HK-2 (cell line): ENCODE results near the gene FAM50A.
A peak's percentile ranks its signal among the peaks of the same experiment; 100 is the strongest.

ENCODE experiments used
- DNase-seq: peaks from one replicate; pipeline ENCODE4 v3.0.0-alpha.2; 2018; ENCODE audit not compliant: unreplicated experiment

FAM50A gene

GRCh38 chrX:154437971-154438893 lies 5.7 kb upstream of the FAM50A start:
- DNase-seq, result no peak

- DNase-seq, result no peak
Observed at GRCh38 chrX:154439841-154440240, 4.1 kb upstream of the FAM50A start.

GRCh38 chrX:154440623-154441357 lies 3.2 kb upstream of the FAM50A start:
- no peak for DNase-seq

- DNase-seq, result no peak
Observed at GRCh38 chrX:154441564-154441963, 2.4 kb upstream of the FAM50A start.

DNA sequence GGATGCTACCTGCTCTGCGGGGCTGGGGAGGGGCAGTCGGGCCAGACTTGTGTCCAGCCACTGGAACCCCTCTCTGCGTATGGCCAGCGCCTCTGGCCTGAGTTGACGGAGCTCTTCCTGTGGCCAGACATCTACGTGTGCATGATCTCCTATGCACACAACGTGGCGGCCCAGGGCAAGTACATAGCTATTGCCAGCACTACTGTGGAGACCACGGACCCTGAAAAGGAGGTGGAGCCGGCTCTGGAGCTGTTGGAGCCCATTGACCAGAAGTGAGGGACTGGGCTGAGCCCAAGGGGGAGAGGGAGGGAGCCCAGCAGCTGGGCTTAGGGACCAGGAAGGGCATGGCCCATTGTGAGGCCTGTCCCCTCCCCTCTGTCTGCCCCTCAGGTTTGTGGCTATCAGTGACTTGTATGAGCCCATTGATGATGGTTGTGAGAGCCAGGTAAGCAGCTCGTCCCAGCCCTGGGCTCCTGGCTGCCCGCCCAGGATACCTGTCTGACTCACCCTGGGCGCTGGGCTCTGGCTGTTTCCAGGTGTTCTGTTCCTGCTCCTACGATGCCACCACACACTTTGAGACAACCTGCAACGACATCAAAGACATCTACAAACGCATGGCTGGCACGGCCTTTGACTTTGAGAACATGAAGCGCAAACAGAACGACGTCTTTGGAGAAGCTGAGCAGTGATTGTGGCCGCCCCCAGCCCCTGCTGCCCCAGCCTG lies 1.8 kb upstream of the FAM50A start:
- DNase-seq, result no peak

DNA sequence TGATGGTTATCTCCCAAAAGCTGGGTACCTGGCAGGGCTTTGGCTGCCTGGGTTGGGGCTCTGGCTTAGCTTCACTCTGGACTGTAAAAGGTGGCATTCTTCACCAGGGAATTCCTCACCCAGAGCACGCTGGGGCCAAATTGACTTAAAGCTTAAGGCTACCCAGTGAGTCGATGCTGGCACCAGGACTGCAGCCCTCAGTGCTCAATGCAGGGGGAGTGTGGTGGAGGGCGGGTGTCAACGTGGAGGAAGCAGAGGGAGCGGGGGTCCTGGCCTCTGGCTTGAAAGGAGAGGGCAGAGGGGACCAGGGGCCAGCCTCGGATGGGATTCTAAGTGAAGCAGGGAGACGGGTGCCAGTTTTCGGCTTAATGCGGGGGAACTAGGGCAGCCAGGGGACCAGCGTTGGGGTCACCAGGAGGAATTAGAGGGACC lies 446 bp upstream of the FAM50A start:
- no peak for DNase-seq

DNA sequence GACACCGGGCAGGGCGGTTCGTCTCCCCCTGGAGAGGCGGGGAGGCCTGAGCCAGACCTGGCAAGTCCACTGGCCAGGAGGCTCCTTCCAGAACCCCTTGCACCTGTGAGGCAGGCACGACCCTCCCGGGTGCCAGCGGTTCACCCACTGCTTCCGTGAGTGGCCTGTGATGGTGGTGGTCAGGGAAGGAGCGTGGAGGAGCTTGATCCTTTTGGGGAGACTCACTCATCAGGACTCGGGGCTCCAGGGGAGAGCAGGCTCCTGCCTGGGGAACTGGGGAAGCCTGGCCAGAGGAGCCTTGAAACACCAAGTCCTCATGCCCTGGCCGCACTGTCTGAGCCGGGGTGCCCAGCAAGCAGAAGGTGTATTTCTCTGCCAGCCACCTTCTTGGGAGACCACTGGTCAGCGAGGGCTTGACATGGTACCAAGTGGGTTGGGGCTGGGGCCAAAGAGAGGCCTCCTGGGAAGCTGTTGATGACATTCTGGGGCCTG lies 860 bp downstream of the FAM50A start:
- DNase-seq, result no peak

DNA sequence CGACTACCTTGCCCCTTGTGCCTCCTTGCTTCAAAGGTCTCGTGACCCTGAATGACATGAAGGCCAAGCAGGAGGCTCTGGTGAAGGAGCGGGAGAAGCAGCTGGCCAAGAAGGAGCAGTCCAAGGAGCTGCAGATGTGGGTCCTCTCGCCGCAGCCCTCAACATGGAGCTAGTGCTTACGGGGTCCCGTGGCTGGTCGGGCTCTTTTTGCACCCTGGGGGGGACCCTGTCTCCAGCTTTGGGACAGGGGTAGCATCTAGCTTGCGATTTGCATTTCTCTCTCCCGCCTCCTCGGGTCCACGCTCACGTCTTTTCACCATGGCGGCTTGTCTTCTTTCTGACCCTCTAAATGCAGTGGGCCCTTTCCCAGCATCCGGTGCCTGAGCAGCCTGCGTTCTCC lies 1.8 kb downstream of the FAM50A start:
- DNase-seq, result no peak

- no peak for DNase-seq
Observed at GRCh38 chrX:154446430-154446829, 2.5 kb downstream of the FAM50A start.

- DNase-seq, result no peak
Observed at GRCh38 chrX:154448484-154448883, 4.5 kb downstream of the FAM50A start.

DNA sequence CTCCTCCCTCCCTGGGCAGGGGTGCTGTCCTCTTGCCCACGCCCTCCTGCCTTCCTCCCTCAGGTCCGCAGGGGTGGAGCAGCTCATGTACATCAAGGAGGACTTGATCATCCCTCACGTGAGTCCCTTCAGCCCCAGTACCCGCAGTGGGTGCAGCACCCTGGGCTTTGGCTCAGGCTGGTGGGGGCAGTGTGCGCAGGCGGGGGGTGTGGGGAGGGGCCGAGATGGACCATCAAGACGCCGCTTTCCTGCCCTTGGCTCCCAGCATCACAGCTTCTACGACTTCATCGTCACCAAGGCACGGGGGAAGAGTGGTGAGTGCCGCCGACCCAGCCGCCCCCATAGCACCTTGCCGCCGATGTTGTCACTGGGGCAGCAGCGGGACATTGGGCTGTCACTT lies 5.7 kb downstream of the FAM50A start:
- no peak for DNase-seq

DNA sequence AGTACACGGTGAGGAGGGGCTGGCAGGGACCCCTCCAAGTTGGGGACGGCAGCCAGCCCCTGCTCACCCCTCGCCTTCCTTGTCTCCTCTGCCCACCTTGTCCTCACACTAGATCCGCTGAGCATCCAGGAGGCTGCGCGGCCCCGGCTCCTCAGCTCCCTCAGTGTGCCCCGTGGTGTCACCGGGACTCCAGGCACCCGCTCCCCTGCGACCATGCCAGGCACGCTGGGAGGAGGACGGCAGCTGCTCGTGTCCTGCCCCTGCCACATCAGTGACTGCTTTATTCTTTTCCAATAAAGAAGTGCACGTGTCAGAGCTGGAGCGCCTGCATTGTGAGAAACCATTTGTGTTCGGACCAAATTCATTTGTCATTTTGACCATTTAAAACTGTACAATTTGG lies 6.4 kb downstream of the FAM50A start:
- no peak for DNase-seq

DNA sequence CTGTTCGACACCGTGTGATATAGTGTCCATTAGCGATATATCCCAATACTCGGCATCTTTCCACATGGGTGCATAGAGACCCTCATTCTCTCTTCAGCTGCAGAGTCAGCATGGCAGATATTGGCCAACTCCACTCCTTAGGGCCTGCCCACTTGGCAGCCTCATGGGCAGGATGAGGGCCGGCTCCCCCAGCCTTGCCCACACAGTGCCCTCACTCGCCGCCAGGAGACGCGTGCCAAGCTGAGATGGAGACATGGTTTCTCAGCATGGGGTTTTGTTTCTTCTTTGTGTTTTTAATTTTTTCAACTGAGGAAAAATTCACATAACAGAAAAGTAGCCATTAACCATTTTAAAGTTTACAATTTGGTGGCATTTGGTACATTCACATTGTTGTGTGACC lies 8.9 kb downstream of the FAM50A start:
- DNase-seq, result no peak

- DNase-seq, result peak; percentile 44
Observed at GRCh38 chrX:154457491-154458115, 13.7 kb downstream of the FAM50A start.

DNA sequence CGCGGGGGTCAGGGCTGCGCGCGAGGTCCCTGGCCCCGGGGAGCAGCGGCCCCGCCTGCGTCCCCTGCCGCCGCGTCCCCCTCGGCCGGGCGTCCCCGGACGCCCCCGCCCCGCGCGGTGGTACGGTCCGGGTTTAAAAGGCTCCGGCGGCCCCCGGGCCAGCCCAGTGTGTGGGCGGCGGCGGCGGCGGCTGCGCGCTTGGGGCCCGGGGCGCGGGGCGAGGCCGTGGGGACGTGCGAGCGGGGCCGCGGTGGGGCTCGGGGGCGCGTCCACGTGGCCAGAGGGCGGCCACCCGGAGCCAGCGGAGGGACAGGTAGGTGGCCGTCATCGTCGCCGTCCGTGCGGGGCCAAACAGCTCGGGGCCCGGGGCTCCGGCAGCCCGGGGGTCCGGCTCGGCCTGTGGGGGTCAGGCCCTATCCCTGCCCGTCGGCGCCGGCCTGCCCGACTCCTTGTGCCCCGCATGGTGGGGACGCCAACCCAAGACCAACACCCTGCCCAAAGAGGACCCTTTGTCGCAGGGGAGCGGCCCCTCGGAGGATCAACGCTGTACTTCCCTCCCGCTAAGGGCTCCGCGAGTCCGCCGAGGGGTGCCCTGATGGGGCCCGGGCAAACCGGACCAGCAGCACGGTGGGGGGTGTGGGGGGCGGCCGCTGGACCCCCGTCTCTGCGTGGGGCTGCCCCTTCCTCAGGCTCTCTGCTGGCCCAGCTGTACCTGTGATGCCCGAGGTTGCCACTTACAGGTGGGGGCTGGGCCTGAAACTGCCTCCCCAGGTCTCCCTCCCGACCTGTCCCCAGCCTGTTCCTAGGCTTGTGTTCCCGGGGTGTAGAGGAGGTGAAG lies 14.4 kb downstream of the FAM50A start, which contains the start of gene PLXNA3:
PLXNA3 (plus strand) TSS at position 166 of the 838 bp plus-strand sequence. CDS start 1,903 bp downstream, outside the sequence.
- peak; percentile 57 for DNase-seq

DNA sequence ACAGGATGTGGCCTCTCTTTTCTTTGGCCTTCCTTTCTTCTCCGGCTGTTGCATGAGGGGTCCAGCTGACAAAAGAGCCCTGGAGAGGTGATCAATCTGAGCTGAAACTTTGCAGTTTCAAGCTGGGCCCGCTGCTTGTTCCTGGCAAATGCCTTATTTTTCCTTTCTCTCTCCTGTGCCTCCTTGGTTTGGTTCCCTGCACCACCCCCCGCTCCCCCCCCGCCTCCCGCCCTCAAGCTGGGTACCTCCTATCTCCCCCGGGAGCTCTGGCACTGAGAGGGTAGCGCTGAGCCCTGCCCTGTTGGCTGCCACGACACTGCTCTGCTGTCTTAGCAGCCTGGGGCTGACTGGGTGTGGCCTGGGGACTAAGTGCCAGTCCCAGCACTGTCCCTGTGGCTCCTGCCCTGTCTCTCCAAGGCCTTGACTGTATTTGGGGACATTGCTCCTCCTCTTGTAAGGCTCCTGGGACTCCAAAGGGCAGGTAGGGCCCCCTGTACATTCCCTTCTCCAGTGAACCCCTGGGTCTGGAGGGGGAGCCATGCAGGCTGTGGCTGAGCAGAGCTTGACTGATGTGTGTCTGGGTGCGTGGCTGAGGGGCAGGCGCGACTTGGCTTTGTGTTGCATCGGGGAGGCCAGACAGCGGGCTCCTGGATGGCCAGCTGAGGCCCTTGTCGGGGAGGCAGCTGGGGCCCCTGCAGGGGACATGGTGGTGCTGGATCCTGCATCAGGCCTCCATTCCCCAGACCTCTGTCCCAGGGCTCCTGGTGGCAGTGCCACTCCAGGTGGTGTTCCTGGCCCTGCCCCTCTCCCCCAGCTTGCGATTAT lies 15.2 kb downstream of the FAM50A start:
- peak; percentile 45 for DNase-seq

- no peak for DNase-seq
Observed at GRCh38 chrX:154459832-154460231, 15.9 kb downstream of the FAM50A start.

DNA sequence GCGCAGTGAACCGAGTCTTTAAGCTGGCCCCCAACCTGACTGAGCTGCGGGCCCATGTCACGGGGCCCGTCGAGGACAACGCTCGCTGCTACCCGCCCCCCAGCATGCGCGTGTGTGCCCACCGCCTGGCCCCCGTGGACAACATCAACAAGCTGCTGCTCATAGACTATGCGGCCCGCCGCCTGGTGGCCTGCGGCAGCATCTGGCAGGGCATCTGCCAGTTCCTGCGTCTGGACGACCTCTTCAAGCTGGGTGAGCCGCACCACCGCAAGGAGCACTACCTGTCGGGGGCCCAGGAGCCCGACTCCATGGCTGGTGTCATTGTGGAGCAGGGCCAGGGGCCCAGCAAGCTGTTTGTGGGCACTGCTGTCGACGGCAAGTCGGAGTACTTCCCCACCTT lies 16.4 kb downstream of the FAM50A start:
- DNase-seq, result no peak

DNA sequence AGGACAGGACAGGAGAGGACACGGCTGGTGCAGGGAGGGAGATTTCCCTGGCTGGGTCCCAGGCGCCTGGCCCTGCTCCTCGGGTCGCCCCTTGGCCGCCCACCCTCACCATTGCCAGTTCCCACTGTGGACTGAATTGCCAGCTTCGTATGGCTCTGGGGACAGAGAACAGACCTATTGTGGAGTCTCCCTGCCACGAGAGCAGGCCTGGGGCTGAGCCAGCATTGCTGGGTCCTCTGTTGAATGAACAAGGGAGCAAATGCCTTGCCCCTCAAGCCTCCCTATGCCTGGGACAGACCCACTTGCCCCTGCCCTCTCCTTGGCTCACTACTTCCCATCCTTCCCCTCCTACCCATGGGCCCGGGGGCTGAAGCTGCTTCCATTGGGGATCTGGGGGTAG lies 18.5 kb downstream of the FAM50A start:
- DNase-seq, result no peak
